B cell (primary cell): ENCODE results near the gene JPH2.

Experiments used
- EZH2 ChIP-seq: IDR thresholded peaks from 2 replicates; pipeline ENCODE4 v1.6.1; 2012; ENCODE audit warnings: borderline replicate concordance, low read depth, mild to moderate bottlenecking, moderate library complexity, low read length; ENCODE audit not compliant: insufficient read depth, poor library complexity, severe bottlenecking
- TF ChIP-seq, protein P1 (sequence below): fragments of 200-600 bp; IDR thresholded peaks from one replicate; pipeline ENCODE4 v1.8.0; 2022; ENCODE audit warnings: antibody characterized with exemption, mild to moderate bottlenecking

DNA sequence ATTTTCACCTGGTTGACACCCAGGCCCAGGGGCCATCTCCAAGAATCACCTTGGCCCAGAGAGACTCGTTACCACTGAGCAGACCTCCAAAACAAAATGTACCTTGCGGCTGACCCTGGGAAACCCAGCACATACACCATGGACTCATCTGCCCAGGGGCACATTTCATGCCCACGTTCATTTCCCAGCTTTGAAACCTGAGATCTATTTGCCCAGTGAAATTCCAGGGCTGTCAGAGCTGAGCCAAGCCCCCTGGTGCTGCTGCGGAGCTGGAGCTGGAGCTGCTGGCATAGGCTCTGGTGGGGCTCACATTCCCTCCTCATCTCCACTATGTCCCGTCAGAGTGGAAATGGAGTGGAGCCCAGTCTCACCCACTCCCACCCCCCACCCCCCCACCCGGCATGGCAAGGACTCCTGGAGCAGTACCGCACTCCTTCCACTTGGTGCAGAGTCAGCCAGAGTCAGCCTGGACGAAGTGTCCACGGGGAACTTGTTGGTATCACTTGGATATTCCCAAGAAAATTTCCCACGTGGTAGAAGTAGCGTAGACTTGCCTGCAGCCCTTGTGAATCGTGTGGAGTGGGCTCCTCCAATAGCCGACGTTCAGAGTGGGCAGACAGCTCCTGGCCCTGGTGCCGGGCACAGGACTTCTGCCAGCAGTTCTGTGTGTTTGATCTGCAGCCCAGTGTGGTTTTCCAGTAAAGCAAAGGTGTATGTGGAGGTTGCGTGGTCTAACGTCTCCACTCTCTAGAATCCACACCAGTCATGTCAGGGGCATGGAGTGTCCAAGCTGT is 41.7 kb upstream of the JPH2 start:
- TF ChIP-seq, protein P1, sequence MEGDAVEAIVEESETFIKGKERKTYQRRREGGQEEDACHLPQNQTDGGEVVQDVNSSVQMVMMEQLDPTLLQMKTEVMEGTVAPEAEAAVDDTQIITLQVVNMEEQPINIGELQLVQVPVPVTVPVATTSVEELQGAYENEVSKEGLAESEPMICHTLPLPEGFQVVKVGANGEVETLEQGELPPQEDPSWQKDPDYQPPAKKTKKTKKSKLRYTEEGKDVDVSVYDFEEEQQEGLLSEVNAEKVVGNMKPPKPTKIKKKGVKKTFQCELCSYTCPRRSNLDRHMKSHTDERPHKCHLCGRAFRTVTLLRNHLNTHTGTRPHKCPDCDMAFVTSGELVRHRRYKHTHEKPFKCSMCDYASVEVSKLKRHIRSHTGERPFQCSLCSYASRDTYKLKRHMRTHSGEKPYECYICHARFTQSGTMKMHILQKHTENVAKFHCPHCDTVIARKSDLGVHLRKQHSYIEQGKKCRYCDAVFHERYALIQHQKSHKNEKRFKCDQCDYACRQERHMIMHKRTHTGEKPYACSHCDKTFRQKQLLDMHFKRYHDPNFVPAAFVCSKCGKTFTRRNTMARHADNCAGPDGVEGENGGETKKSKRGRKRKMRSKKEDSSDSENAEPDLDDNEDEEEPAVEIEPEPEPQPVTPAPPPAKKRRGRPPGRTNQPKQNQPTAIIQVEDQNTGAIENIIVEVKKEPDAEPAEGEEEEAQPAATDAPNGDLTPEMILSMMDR: no peak
- no peak for TF ChIP-seq EZH2
